ENCODE results near the gene CTNNA2.

CTNNA2 gene

DNA sequence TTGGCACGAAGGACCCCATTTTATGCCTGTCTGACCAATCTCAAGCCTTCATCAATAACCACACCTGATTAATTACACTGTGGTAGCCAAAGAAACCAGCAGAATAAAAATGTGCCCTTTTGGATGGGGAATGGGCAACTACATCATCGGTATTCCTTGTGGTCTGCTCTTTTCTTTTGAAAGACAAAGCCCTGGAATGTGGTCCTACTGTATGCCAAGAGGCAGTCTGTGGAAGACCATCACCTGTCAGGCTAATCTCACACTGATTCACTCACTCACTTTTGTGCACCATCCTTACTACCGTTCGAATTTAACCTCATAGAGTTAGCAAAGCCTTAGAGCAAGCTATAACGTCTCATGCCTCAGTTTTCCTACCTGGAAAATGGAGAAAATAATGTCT lies 1066.9 kb downstream of the CTNNA2 start:
- Histone ChIP-seq H4K8ac (ENCODE audit: low read length) (no peak overlapping the region), H2BK12ac (ENCODE audit: low read length in 2 of 2) (no peak overlapping the region), H3K4me2 (ENCODE audit: low read length, poor library complexity, severe bottlenecking) (no peak overlapping the region), H2AFZ (ENCODE audit: low read depth, low read length) (no peak overlapping the region), H3K27ac (ENCODE audit: low read length, poor library complexity, severe bottlenecking) (no peak overlapping the region), H3K23ac (ENCODE audit: low read length in 2 of 2) (no peak overlapping the region), H4K91ac (ENCODE audit: low read length) (no peak overlapping the region), H3K4me1 (ENCODE audit: control insufficient read depth, insufficient read depth, low read depth, low read length) (no peaks in the 10 kb centered on the region), H2AK5ac (ENCODE audit: low read length, severe bottlenecking) (no peak overlapping the region), H2BK120ac (ENCODE audit: low read depth, low read length) (no peak overlapping the region), H3K18ac (ENCODE audit: low read depth in 1 of 2, low read length in 2 of 2) (no peak overlapping the region), H3K27me3 (ENCODE audit: control insufficient read depth in 1 of 2, insufficient read depth in 1 of 2, low read length in 2 of 2) (no peaks in the 10 kb centered on the region), H3K9ac (ENCODE audit: low read length) (no peak overlapping the region), H3K4me3 (ENCODE audit: insufficient read depth in 1 of 2, low read depth in 1 of 2, low read length in 2 of 2) (no peak overlapping the region), H2BK5ac (ENCODE audit: low read depth, low read length, poor library complexity, severe bottlenecking) (no peak overlapping the region), H3K9me3 (ENCODE audit: control insufficient read depth, low read length) (no peaks in the 10 kb centered on the region), H3K36me3 (ENCODE audit: control insufficient read depth in 1 of 2, insufficient read depth in 2 of 2, low read depth in 1 of 2, low read length in 2 of 2) (no peaks in the 10 kb centered on the region), H3K4ac (ENCODE audit: low read depth in 1 of 2, low read length in 2 of 2) (no peak overlapping the region), H3K14ac (ENCODE audit: low read length in 2 of 2) (no peak overlapping the region), H3K79me1 (replicated peaks; ENCODE audit: low read length, poor library complexity, severe bottlenecking) (no peaks in the 10 kb centered on the region), H2BK15ac (ENCODE audit: low read depth, poor library complexity, severe bottlenecking) (no peak overlapping the region)
- 76% methylated on average over 5 of the region's 5 CpGs for WGBS
- DNase-seq = no peak

DNA sequence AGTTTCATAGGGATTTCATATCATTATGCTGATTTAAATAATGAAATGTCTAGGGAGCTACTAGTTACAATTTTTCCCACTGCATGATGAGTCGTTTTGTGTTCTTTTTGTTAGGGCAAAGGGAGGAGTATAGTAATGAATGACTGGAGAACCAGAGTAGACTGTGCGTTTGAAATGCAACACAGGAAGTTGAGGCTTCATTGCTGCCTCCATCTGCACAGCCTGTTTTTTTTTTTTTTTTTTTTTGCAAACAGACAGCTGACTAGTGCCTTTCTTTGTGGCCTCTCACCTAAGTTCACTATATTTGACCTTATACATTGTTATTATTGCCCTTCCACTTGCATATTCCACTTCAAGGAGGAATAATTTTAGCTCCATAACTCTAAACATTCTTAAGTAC lies 1078.4 kb downstream of the CTNNA2 start:
- Histone ChIP-seq H2BK15ac (ENCODE audit: low read depth, poor library complexity, severe bottlenecking) (no peak overlapping the region), H3K4me1 (ENCODE audit: control insufficient read depth, insufficient read depth, low read depth, low read length) (no peaks in the 10 kb centered on the region), H3K4ac (ENCODE audit: low read depth in 1 of 2, low read length in 2 of 2) (no peak overlapping the region), H3K14ac (ENCODE audit: low read length in 2 of 2) (no peak overlapping the region), H3K9ac (ENCODE audit: low read length) (no peak overlapping the region), H4K8ac (ENCODE audit: low read length) (no peak overlapping the region), H3K36me3 (ENCODE audit: control insufficient read depth in 1 of 2, insufficient read depth in 2 of 2, low read depth in 1 of 2, low read length in 2 of 2) (no peaks in the 10 kb centered on the region), H3K27ac (ENCODE audit: low read length, poor library complexity, severe bottlenecking) (no peak overlapping the region), H3K23ac (ENCODE audit: low read length in 2 of 2) (no peak overlapping the region), H2AK5ac (ENCODE audit: low read length, severe bottlenecking) (no peak overlapping the region), H3K4me3 (ENCODE audit: insufficient read depth in 1 of 2, low read depth in 1 of 2, low read length in 2 of 2) (no peak overlapping the region), H2BK5ac (ENCODE audit: low read depth, low read length, poor library complexity, severe bottlenecking) (no peak overlapping the region), H2AFZ (ENCODE audit: low read depth, low read length) (no peak overlapping the region), H4K91ac (ENCODE audit: low read length) (no peak overlapping the region), H2BK12ac (ENCODE audit: low read length in 2 of 2) (no peak overlapping the region), H3K79me1 (replicated peaks; ENCODE audit: low read length, poor library complexity, severe bottlenecking) (no peaks in the 10 kb centered on the region), H3K27me3 (ENCODE audit: control insufficient read depth in 1 of 2, insufficient read depth in 1 of 2, low read length in 2 of 2) (peaks cover 0 to 9% of the 10 kb centered on the region in 2 experiments), H3K18ac (ENCODE audit: low read depth in 1 of 2, low read length in 2 of 2) (no peak overlapping the region), H2BK120ac (ENCODE audit: low read depth, low read length) (no peak overlapping the region), H3K4me2 (ENCODE audit: low read length, poor library complexity, severe bottlenecking) (no peak overlapping the region), H3K9me3 (ENCODE audit: control insufficient read depth, low read length) (no peaks in the 10 kb centered on the region)
- WGBS = 18% methylated on average over 2 of the region's 2 CpGs
- peak; percentile 2 for DNase-seq

DNA sequence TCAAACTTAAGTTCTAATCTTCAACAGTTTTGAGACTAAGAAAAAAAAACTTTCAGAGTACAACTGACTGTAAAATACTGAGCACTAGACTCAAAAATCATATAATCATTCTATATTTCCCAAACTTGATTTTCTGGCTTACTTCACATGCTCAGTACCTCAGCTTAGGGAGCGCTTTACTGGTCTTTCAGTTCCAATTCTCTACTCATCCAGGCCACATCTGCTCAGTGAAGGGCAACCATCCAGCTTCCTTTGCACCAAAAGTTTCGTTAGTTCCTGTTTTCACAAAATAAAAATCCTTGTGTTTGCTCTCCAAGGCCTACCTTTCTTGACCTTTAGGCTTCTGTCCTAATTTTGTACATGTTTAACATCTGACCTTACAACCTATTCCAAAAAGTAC lies 1079.3 kb downstream of the CTNNA2 start:
- no peak for DNase-seq

DNA sequence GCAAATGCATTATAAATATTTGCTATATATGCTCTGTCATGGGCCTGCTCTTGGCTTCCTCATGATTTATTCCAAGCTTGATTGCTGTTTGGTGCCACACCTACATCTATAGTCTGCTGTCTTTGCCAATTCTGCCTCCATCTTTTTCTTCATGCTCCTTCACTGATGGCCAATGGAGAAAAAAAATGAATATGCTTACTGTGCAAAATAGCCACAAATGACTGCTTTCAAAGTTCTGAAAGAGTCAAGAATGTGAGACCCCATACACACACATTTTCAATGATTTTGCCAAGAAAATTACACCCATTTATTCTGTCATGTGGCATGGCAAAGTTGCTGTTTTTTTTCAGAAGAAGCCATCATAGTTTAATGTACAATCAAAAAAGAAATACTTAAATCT lies 1097.3 kb downstream of the CTNNA2 start:
- no peak overlapping the region for H2AFZ ChIP-seq (ENCODE audit: low read depth, low read length)
- no peak overlapping the region for H2BK120ac ChIP-seq (ENCODE audit: low read depth, low read length)
- no peak overlapping the region for H3K4me2 ChIP-seq (ENCODE audit: low read length, poor library complexity, severe bottlenecking)
- no peak overlapping the region for H3K4me3 ChIP-seq (ENCODE audit: insufficient read depth in 1 of 2, low read depth in 1 of 2, low read length in 2 of 2)
- H3K23ac ChIP-seq (ENCODE audit: low read length in 2 of 2) = no peak overlapping the region
- H2BK12ac ChIP-seq (ENCODE audit: low read length in 2 of 2) = no peak overlapping the region
- no peak overlapping the region for H3K14ac ChIP-seq (ENCODE audit: low read length in 2 of 2)
- no peaks in the 10 kb centered on the region for H3K9me3 ChIP-seq (ENCODE audit: control insufficient read depth, low read length)
- no peak overlapping the region for H2BK15ac ChIP-seq (ENCODE audit: low read depth, poor library complexity, severe bottlenecking)
- H3K27ac ChIP-seq (ENCODE audit: low read length, poor library complexity, severe bottlenecking) = no peak overlapping the region
- no peak overlapping the region for H2AK5ac ChIP-seq (ENCODE audit: low read length, severe bottlenecking)
- no peak overlapping the region for H3K9ac ChIP-seq (ENCODE audit: low read length)
- H3K79me1 ChIP-seq (replicated peaks; ENCODE audit: low read length, poor library complexity, severe bottlenecking) = no peaks in the 10 kb centered on the region
- H3K4me1 ChIP-seq (ENCODE audit: control insufficient read depth, insufficient read depth, low read depth, low read length) = no peaks in the 10 kb centered on the region
- H4K91ac ChIP-seq (ENCODE audit: low read length) = no peak overlapping the region
- no peak overlapping the region for H4K8ac ChIP-seq (ENCODE audit: low read length)
- no peaks in the 10 kb centered on the region for H3K27me3 ChIP-seq (ENCODE audit: control insufficient read depth in 1 of 2, insufficient read depth in 1 of 2, low read length in 2 of 2)
- no peaks in the 10 kb centered on the region for H3K36me3 ChIP-seq (ENCODE audit: control insufficient read depth in 1 of 2, insufficient read depth in 2 of 2, low read depth in 1 of 2, low read length in 2 of 2)
- no peak for DNase-seq
- no peak overlapping the region for H3K4ac ChIP-seq (ENCODE audit: low read depth in 1 of 2, low read length in 2 of 2)
- no peak overlapping the region for H2BK5ac ChIP-seq (ENCODE audit: low read depth, low read length, poor library complexity, severe bottlenecking)
- no peak overlapping the region for H3K18ac ChIP-seq (ENCODE audit: low read depth in 1 of 2, low read length in 2 of 2)

More for the DNA sequence above, 1079.3 kb downstream of the CTNNA2 start:
- Histone ChIP-seq H4K8ac (ENCODE audit: low read length) (no peak overlapping the region), H2AFZ (ENCODE audit: low read depth, low read length) (no peak overlapping the region), H3K9ac (ENCODE audit: low read length) (no peak overlapping the region), H3K4me3 (ENCODE audit: insufficient read depth in 1 of 2, low read depth in 1 of 2, low read length in 2 of 2) (no peak overlapping the region), H3K23ac (ENCODE audit: low read length in 2 of 2) (no peak overlapping the region), H3K79me1 (replicated peaks; ENCODE audit: low read length, poor library complexity, severe bottlenecking) (no peaks in the 10 kb centered on the region), H2BK120ac (ENCODE audit: low read depth, low read length) (no peak overlapping the region), H2BK5ac (ENCODE audit: low read depth, low read length, poor library complexity, severe bottlenecking) (no peak overlapping the region), H4K91ac (ENCODE audit: low read length) (no peak overlapping the region), H2AK5ac (ENCODE audit: low read length, severe bottlenecking) (no peak overlapping the region), H3K27me3 (ENCODE audit: control insufficient read depth in 1 of 2, insufficient read depth in 1 of 2, low read length in 2 of 2) (peaks cover 0 to 9% of the 10 kb centered on the region in 2 experiments), H3K4ac (ENCODE audit: low read depth in 1 of 2, low read length in 2 of 2) (no peak overlapping the region), H3K27ac (ENCODE audit: low read length, poor library complexity, severe bottlenecking) (no peak overlapping the region), H3K4me1 (ENCODE audit: control insufficient read depth, insufficient read depth, low read depth, low read length) (no peaks in the 10 kb centered on the region), H3K9me3 (ENCODE audit: control insufficient read depth, low read length) (peaks cover 3% of the 10 kb centered on the region), H3K4me2 (ENCODE audit: low read length, poor library complexity, severe bottlenecking) (no peak overlapping the region), H3K36me3 (ENCODE audit: control insufficient read depth in 1 of 2, insufficient read depth in 2 of 2, low read depth in 1 of 2, low read length in 2 of 2) (no peaks in the 10 kb centered on the region), H3K18ac (ENCODE audit: low read depth in 1 of 2, low read length in 2 of 2) (no peak overlapping the region), H3K14ac (ENCODE audit: low read length in 2 of 2) (no peak overlapping the region), H2BK12ac (ENCODE audit: low read length in 2 of 2) (no peak overlapping the region), H2BK15ac (ENCODE audit: low read depth, poor library complexity, severe bottlenecking) (no peak overlapping the region)
- WGBS = 88% methylated on average over 2 of the region's 2 CpGs
